HuH-7.5 (cell line): ENCODE results near the gene PLIN4.

ENCODE experiments used
- DNase-seq: peaks from one replicate; pipeline ENCODE4 v3.0.0; 2011; ENCODE audit warnings: low spot score

PLIN4 gene

GRCh38 chr19:4505570-4506448 is 12.5 kb downstream of the PLIN4 start:
- no peak for DNase-seq

- DNase-seq = no peak
These were observed 13.3 kb downstream of the PLIN4 start for GRCh38 chr19:4504891-4505569.

GRCh38 chr19:4504297-4504701 is 14.0 kb downstream of the PLIN4 start:
- no peak for DNase-seq

GRCh38 chr19:4503825-4504170 is 14.5 kb downstream of the PLIN4 start:
- no peak for DNase-seq

- DNase-seq = no peak
These were observed 15.0 kb downstream of the PLIN4 start for GRCh38 chr19:4503132-4503824.

GRCh38 chr19:4502282-4503131 is 15.8 kb downstream of the PLIN4 start:
- no peak for DNase-seq

- no peak for DNase-seq
These were observed 16.6 kb downstream of the PLIN4 start for GRCh38 chr19:4501691-4502090.

- DNase-seq = no peak
These were observed 17.3 kb downstream of the PLIN4 start for GRCh38 chr19:4500841-4501591.

- no peak for DNase-seq
These were observed 18.4 kb downstream of the PLIN4 start for GRCh38 chr19:4499855-4500254.

- DNase-seq = no peak
These were observed 19.0 kb downstream of the PLIN4 start for GRCh38 chr19:4499318-4499717.

GRCh38 chr19:4498694-4499093 is 19.6 kb downstream of the PLIN4 start:
- DNase-seq = no peak

- DNase-seq = no peak
These were observed 20.4 kb downstream of the PLIN4 start for GRCh38 chr19:4497770-4498389.

GRCh38 chr19:4496304-4496703 is 22.0 kb downstream of the PLIN4 start:
- no peak for DNase-seq

- no peak for DNase-seq
These were observed 22.8 kb downstream of the PLIN4 start for GRCh38 chr19:4495471-4495870.

GRCh38 chr19:4494691-4495064 is 23.6 kb downstream of the PLIN4 start:
- DNase-seq = no peak

- DNase-seq = no peak
These were observed 24.2 kb downstream of the PLIN4 start for GRCh38 chr19:4493929-4494690.

GRCh38 chr19:4493104-4493928 is 25.0 kb downstream of the PLIN4 start:
- DNase-seq = no peak

- DNase-seq = no peak
These were observed 25.8 kb downstream of the PLIN4 start for GRCh38 chr19:4492337-4493103.
